CD4-positive, alpha-beta T cell treated with Interleukin-21 for 1 hour (primary cell): ENCODE measurements around the gene ASPA.
"Not testable (repeated sequence)": the region's sequence is repeated elsewhere in the genome, so short reads cannot be mapped to it uniquely, and the experiment has no call there.

Experiments used
- DNase-seq: peaks from one replicate; pipeline ENCODE4 v3.0.0-alpha.2; 2020

ASPA gene

DNA sequence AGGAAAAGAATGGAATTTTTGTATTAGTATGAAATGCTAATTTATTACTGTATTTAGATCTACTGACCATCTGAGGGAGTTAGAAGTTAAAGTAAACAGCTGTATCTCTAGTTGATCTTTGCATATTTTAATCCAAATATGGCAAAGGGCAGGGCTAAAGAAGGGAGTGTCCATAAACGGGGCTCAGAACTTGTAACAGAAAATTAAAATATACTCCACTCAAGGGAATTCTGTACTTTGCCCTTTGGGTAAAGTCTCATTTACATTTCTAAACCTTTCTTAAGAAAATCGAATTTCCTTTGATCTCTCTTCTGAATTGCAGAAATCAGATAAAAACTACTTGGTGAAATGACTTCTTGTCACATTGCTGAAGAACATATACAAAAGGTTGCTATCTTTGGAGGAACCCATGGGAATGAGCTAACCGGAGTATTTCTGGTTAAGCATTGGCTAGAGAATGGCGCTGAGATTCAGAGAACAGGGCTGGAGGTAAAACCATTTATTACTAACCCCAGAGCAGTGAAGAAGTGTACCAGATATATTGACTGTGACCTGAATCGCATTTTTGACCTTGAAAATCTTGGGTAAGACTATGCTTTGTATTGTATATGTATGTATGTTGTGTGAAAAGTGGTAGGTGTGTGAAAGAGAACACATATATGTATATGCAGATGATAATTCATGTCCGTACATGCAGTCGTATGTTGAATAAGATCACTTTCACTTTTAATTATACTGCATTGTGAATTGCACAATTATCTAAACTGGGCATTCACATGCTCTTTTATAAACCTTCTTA lies at the start of gene ASPA:
Gene ASPA (plus strand): TSS at position 186 of the 799 bp plus-strand sequence. CDS start 163 bp downstream, at position 349.
- DNase-seq = no peak

- peak; percentile 4 for DNase-seq
Observed at GRCh38 chr17:3433215-3433614, 42.6 kb upstream of the ASPA start.

DNA sequence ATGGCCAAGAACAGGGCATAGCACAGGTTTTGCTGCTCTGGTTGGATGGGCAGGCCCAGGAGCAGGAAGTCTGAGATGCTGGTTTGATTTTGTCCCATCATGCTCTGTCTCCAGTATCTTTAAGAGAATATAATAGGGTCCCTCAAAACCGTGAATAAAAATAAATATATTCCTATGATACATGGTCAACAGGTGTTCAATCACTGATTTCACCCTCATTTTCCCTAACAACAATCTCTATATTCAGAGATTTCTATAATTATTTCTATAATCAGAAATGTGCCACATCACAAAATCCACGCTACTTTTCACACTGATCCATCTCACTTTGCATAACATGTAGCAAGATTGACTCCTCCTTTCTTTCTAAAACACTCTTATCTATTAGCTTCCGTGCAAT lies 42.1 kb upstream of the ASPA start, which contains the start of gene OR1E2:
Gene OR1E2 (minus strand): TSS at position 101 of the 400 bp plus-strand sequence. CDS start 0 bp downstream, at position 101.
- DNase-seq = no peak

DNA sequence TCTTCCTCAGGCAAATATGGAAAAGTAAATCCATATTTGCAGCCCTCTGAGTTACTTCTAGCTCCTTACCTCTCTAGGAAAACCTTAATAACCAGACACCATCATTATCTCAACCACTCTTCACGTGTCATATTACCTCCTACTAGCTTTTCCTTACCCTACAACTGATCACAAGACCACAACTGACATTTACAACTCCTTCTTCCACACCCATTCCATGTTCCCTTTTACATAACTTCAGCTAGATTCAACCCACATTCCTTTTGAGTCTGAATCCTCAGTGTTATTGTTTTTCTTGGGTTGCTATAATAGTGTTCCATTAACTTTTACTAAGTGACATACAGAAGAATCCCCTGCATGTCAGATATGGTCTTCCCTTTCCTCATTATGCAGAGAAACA lies 37.4 kb upstream of the ASPA start:
- DNase-seq = no peak

GRCh38 chr17:3440451-3440850 lies 35.3 kb upstream of the ASPA start:
- DNase-seq = no peak

DNA sequence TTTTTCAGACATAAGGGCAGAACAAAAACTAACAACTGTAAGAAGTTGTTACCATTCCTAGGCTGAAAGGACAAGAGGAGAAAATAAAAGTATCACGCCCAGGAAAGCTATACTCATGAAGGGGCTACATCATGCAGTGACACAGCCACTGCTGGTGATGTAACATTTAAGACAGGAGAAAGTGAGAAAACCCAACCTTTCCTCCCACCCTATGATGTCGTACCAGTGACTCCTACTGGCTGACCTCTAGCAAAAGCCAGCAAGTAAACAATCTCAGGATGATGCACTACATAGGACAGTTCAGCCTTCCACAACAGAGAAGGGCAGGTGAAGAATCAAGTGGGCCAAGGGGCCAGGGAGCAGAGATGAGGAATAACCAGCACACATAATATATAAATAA lies 28.2 kb upstream of the ASPA start:
- peak; percentile 11 for DNase-seq

GRCh38 chr17:3448059-3448665 lies 27.6 kb upstream of the ASPA start:
- no peak for DNase-seq

- not testable (repeated sequence) for DNase-seq
Observed at GRCh38 chr17:3466355-3466754, 9.4 kb upstream of the ASPA start.

GRCh38 chr17:3469529-3469928 lies 6.3 kb upstream of the ASPA start:
- no peak for DNase-seq

- DNase-seq = no peak
Observed at GRCh38 chr17:3471599-3471998, 4.2 kb upstream of the ASPA start, which contains the start of gene SPATA22. TSS of gene SPATA22 (minus strand) at chr17:3471819. CDS start at chr17:3469325, 2,494 bp downstream.

DNA sequence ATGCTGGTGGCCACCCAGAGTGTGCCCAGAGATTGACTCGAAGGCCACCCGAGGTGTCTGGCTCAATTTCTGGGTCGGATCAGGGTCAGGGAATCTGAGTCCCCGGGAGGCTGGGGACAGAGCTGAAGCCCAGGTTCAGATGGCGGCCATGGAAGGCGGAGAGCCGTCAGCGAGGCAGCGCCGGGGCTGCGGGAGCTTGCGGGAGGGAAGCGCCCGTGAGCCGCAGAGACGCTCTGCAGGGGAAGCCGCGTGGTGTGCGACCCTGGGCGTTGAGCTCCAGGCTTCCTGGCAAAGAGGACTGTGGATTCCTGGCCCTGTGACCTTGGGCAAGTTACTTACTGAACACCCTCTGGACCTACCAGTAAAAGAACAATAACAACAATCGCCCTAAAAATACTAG lies 3.7 kb upstream of the ASPA start:
- no peak for DNase-seq

- no peak for DNase-seq
Observed at GRCh38 chr17:3474212-3474611, 1.6 kb upstream of the ASPA start.

DNA sequence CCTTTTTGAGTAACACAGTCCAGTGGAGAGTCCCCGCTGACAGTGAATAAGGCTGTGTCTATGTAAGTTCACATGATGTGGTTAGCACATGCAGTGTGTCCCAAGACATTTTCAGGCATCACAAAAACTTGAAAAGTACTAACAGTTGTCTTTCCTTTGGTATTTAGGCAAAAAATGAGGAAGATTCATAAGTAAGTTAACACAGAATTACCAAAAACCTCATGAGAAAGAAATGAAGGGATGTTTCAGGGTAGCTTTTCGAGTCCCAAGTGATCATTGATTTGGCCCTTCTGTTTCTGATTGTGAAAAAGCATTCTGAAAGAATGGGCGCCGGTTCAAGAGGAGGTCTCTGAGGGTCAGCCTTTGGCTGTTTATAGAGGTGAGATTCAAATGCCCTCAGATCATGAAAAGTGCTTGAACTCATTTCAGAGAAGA lies 529 bp upstream of the ASPA start:
- DNase-seq = no peak

DNA sequence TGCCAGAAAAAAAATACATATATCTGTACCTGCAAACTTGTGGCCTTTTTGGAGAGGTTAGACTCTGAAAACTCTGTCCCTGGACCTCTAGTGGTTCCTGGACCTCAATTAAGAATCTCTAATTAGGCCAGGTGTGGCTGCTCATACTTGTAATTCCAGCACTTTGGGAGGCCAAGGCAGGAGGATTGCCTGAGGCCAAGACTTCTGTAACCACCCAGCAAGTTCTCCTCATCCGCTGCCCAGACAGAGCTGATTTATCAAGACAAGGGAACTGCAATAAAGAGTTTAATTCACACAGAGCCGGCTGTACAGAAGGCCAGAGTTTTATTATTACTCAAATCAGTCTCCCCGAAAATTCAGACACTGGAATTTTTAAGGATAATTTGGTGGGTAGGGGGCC lies 4.2 kb downstream of the ASPA start:
- DNase-seq = no peak

- no peak for DNase-seq
Observed at GRCh38 chr17:3482852-3483251, 7.1 kb downstream of the ASPA start.

- DNase-seq = no peak
Observed at GRCh38 chr17:3485481-3486068, 9.8 kb downstream of the ASPA start.

DNA sequence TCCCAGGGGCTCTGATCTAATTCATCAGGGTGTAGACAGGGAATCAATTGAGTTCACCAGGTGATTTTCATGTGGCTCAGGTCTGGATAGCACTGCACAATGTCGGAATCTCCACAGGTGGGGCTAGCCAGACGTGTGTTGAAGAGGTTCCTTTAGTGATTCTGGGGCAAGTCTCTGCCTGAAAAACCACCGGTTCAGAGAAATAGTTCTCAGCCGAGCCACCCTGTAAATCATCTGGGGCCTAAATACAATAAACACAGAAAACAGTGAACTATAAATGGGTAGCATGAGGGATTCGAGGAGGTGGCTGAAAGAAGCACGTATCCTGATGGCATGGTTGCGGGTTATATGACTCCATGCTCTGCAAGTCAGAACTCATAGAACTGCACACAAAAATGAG lies 21.3 kb downstream of the ASPA start:
- no peak for DNase-seq

GRCh38 chr17:3501344-3501743 lies 25.5 kb downstream of the ASPA start:
- DNase-seq = no peak

- no peak for DNase-seq
Observed at GRCh38 chr17:3502466-3502865, 26.7 kb downstream of the ASPA start.

GRCh38 chr17:3503285-3503684 lies 27.5 kb downstream of the ASPA start:
- no peak for DNase-seq

- no peak for DNase-seq
Observed at GRCh38 chr17:3505008-3505407, 29.2 kb downstream of the ASPA start.

GRCh38 chr17:3506054-3506453 lies 30.3 kb downstream of the ASPA start:
- no peak for DNase-seq

- no peak for DNase-seq
Observed at GRCh38 chr17:3507071-3507470, 31.3 kb downstream of the ASPA start.

DNA sequence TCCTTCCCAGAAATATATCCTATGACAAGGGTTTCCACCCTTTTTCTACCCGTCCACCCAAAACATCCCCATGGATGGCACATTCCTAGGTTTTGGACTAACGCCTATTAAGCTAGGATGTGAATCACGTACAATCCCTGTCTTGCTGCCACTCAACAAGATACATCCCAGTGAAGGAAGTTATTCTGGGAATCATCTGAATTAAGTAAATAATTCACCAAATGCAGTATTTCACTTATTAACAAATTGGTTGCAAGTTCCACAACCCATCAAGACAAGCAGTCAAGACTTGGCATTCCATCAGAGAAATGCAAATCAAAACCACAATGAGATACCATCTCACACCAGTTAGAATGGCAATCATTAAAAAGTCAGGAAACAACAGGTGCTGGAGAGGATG lies 32.1 kb downstream of the ASPA start:
- DNase-seq = no peak
